Smooth muscle cell (in vitro differentiated cells): ENCODE data around the gene TELO2. TPM values are rescaled to one million over a fixed set of nuclear protein-coding genes. Genes with fewer than 3 reads are reported as not detected.

Experiments
- DNase-seq: peaks from one replicate; lab custom pipeline; 2025; ENCODE audit not compliant: unreplicated experiment; lab: John Stamatoyannopoulos, UW
- H2AFZ ChIP-seq: fragments of 200-600 bp; sonication (generic); 2 replicates; pipeline ENCODE4 v1.6.0; 2016; ENCODE audit warnings: antibody characterized with exemption, low read depth, mild to moderate bottlenecking
- H3F3A ChIP-seq: fragments of 200-600 bp; sonication (generic); 2 replicates; pipeline ENCODE4 v1.6.0; 2017; ENCODE audit warnings: antibody characterized with exemption, low read depth
- H3K27ac ChIP-seq: fragments of 200-600 bp; sonication (generic); 2 replicates; pipeline ENCODE4 v1.5.1; 2016; ENCODE audit warnings: low read depth, mild to moderate bottlenecking
- H3K27me3 ChIP-seq: fragments of 200-600 bp; sonication (generic); 2 replicates; pipeline ENCODE4 v1.6.1; 2016; ENCODE audit warnings: low read depth, mild to moderate bottlenecking
- H3K36me3 ChIP-seq: fragments of 200-600 bp; sonication (generic); 2 replicates; pipeline ENCODE4 v1.5.1; 2016; ENCODE audit warnings: low read depth
- H3K4me1 ChIP-seq: fragments of 200-600 bp; sonication (generic); 2 replicates; pipeline ENCODE4 v1.5.1; 2016; ENCODE audit warnings: low read depth
- H3K4me2 ChIP-seq: fragments of 200-600 bp; sonication (generic); 2 replicates; pipeline ENCODE4 v1.6.0; 2016; ENCODE audit warnings: mild to moderate bottlenecking
- H3K4me3 ChIP-seq: fragments of 200-600 bp; sonication (generic); 2 replicates; pipeline ENCODE4 v1.5.1; 2016; ENCODE audit warnings: mild to moderate bottlenecking
- H3K79me2 ChIP-seq: fragments of 200-600 bp; sonication (generic); 2 replicates; pipeline ENCODE4 v1.6.0; 2016; ENCODE audit warnings: low read depth, mild to moderate bottlenecking
- H3K9ac ChIP-seq: fragments of 200-600 bp; sonication (generic); 2 replicates; pipeline ENCODE4 v1.6.0; 2016; ENCODE audit warnings: low read depth
- H3K9me3 ChIP-seq: fragments of 200-600 bp; sonication (generic); replicated peaks from 2 replicates; pipeline ENCODE4 v1.5.1; 2016; ENCODE audit warnings: low read depth
- H4K20me1 ChIP-seq: fragments of 200-600 bp; sonication (generic); 2 replicates; pipeline ENCODE4 v1.6.0; 2016; ENCODE audit warnings: low read depth
- CTCF ChIP-seq: fragments of 200-600 bp; sonication (generic); IDR thresholded peaks from 2 replicates; pipeline ENCODE4 v1.5.1; 2017; ENCODE audit warnings: borderline replicate concordance, mild to moderate bottlenecking, antibody characterized with exemption; ENCODE audit not compliant: insufficient read depth, poor library complexity, severe bottlenecking
- WGBS: methylation state at CpG from one replicate; pipeline ENCODE4 v1.1.7; 2016; ENCODE audit warnings: low lambda C conversion rate; 5-methylcytosine and 5-hydroxymethylcytosine counted together
- polyA plus RNA-seq: library from polyadenylated mRNA; unstranded; fragments of >200 nt; fragmentation: Nextera tagmentation; extraction: Ambion mirVana; gene quantifications from 2 replicates; pipeline ENCODE4 v1.2.1, GENCODE V29; 2016
- total RNA-seq: library from RNA; depleted of rRNA; stranded (reverse); fragments of >200 nt; gene quantifications from 2 replicates; pipeline ENCODE4 v1.2.3, GENCODE V29; 2014

Gene TELO2
- total and polyA plus RNA-seq, 2 experiments from 2014 or later: 6.5 to 22.9 TPM

- Histone ChIP-seq H3K4me3 (no peak overlapping the region), H3K9ac (no peak overlapping the region), H4K20me1 (no peaks in the 10 kb centered on the region), H3K27me3 (no peaks in the 10 kb centered on the region), H3K9me3 (no peaks in the 10 kb centered on the region), H2AFZ (no peak overlapping the region), H3K27ac (no peak overlapping the region), H3K36me3 (no peaks in the 10 kb centered on the region), H3K4me2 (no peak overlapping the region), H3K79me2 (no peaks in the 10 kb centered on the region), H3K4me1 (no peaks in the 10 kb centered on the region), H3F3A (no peaks in the 10 kb centered on the region)
- no peak for DNase-seq
- no peak for TF ChIP-seq CTCF
- WGBS: 96% methylated on average over 17 of the region's 17 CpGs
Observed at GRCh38 chr16:1519831-1520230, 26.7 kb downstream of the TELO2 start.

DNA sequence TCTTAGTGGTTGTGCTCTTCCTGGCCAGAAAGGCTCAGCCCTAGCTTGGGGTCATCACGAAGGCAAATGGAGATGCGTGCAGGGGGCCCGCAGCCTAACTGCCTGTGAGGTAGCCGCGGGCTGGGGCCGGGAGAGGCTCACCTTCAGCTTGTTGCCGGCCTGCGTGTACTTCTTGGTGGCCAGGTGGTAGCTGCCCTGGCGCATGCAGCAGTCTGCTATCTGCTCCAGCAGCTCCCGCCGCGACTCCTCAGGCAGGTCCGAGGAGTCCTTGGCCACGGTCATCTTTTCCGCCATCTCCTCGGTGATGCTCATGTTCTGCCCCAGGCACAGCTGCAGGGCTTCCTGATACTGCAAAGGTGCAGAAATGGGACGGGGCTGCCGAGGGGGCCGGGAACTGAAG, 27.3 kb downstream of the TELO2 start:
- Histone ChIP-seq H3K79me2 (no peaks in the 10 kb centered on the region), H4K20me1 (no peaks in the 10 kb centered on the region), H3K9me3 (no peaks in the 10 kb centered on the region), H3K4me2 (no peak overlapping the region), H3F3A (no peaks in the 10 kb centered on the region), H3K27me3 (no peaks in the 10 kb centered on the region), H3K9ac (no peak overlapping the region), H3K4me1 (no peaks in the 10 kb centered on the region), H3K27ac (no peak overlapping the region), H3K4me3 (no peak overlapping the region), H3K36me3 (no peaks in the 10 kb centered on the region), H2AFZ (no peak overlapping the region)
- TF ChIP-seq CTCF: no peak
- WGBS: 94% methylated on average over 19 of the region's 19 CpGs
- DNase-seq: no peak

DNA sequence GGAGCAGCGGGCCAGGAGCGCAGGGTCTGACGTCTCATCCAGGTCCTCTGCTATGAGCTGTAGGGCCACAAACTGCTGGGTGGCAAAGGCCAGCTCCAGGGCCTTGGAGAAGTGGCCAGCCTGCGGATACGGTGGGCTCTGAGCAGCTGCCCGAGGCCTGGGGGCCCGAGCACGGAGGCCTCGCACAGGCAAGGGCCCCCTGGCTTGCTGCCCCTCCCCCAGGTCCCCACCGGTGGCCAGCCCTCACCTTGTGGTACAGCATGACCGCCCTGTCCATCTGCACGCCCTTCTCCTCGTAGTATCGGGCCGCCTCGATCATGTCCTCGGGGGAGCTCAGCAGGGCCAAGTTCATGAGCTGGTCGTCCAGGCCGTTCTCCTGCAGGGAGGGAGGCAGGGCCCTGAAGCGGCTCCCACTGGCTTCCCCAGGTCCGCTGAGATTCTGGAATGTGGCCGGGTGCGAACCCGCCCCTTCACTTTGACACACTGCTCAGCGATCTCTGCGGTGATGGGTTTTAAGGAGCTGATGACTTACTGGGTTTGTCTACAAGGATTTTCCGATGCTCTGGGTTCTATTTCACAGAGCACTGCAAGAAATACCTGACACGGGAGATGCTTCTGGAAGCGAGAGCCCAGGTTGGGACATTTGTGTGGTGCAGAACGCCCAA, 30.6 kb downstream of the TELO2 start:
- no peak for TF ChIP-seq CTCF
- 89% methylated on average over 26 of the region's 30 CpGs for WGBS
- H3K4me1 ChIP-seq: no peaks in the 10 kb centered on the region

GRCh38 chr16:1524366-1524765, 31.2 kb downstream of the TELO2 start:
- DNase-seq: no peak
- Histone ChIP-seq H3K9ac (no peak overlapping the region), H3K4me1 (no peaks in the 10 kb centered on the region), H3K36me3 (no peaks in the 10 kb centered on the region), H3K4me3 (no peak overlapping the region), H3K27me3 (no peaks in the 10 kb centered on the region), H4K20me1 (no peaks in the 10 kb centered on the region), H3K79me2 (no peaks in the 10 kb centered on the region), H3K27ac (no peak overlapping the region), H3K9me3 (no peaks in the 10 kb centered on the region), H2AFZ (no peak overlapping the region), H3K4me2 (no peak overlapping the region), H3F3A (no peaks in the 10 kb centered on the region)
- TF ChIP-seq CTCF: no peak
- WGBS: 96% methylated on average over 23 of the region's 26 CpGs

More for the DNA sequence above, 30.6 kb downstream of the TELO2 start:
- Histone ChIP-seq H3F3A (no peaks in the 10 kb centered on the region), H3K4me3 (no peak overlapping the region), H3K79me2 (no peaks in the 10 kb centered on the region), H3K36me3 (no peaks in the 10 kb centered on the region), H3K9ac (no peak overlapping the region), H3K9me3 (no peaks in the 10 kb centered on the region), H4K20me1 (no peaks in the 10 kb centered on the region), H3K27me3 (no peaks in the 10 kb centered on the region), H3K27ac (no peak overlapping the region), H2AFZ (no peak overlapping the region), H3K4me2 (no peak overlapping the region)
- no peak for DNase-seq
